ENCODE results near the gene VRK1. TPM values are rescaled to one million over a fixed set of nuclear protein-coding genes. Genes with fewer than 3 reads are reported as not detected.

The VRK1 gene
- total and polyA plus RNA-seq, 2 of the 8 experiments (the other 6 are each of a cell fraction or from before 2014, with no cell fraction given): 24.2 to 64.8 TPM

- CTCF ChIA-PET (ENCODE audit: partially characterized antibody): interaction anchor here (0.5 kb wide), 1 partner anchor 208 kb away, joined by 3 read pairs; no protein-coding TSS in a partner anchor
- H3K23me2 ChIP-seq (ENCODE audit: low read depth, low read length): no peaks in the 10 kb centered on the region
- no peak overlapping the region for H3K4me2 ChIP-seq (ENCODE audit: insufficient read depth in 1 of 2, low read depth in 2 of 2, low read length in 2 of 2)
- no peaks in the 10 kb centered on the region for H3K9me3 ChIP-seq (ENCODE audit: insufficient read depth in 2 of 2, low read depth in 1 of 2, low read length in 1 of 2)
- H4K5ac ChIP-seq (ENCODE audit: insufficient read length, low read depth, low read length): no peak overlapping the region
- POLR2A ChIA-PET (ENCODE audit: partially characterized antibody): no interaction called here
- FAIRE-seq: no peak
- no peaks in the 10 kb centered on the region for H3K79me2 ChIP-seq (ENCODE audit: control insufficient read depth in 1 of 2, insufficient read depth in 2 of 2, low read length in 2 of 2)
- no peak overlapping the region for H2BK5ac ChIP-seq (ENCODE audit: low read depth, low read length)
- H2BK12ac ChIP-seq (ENCODE audit: low read depth, low read length): no peak overlapping the region
- no peak overlapping the region for H3K56ac ChIP-seq (replicated peaks; ENCODE audit: insufficient read length, low read depth, low read length)
- H3K36me3 ChIP-seq (ENCODE audit: control insufficient read depth in 2 of 4, insufficient read depth in 4 of 4, low read length in 3 of 4): no peaks in the 10 kb centered on the region
- H3K14ac ChIP-seq (ENCODE audit: insufficient read length): no peak overlapping the region
- no peaks in the 10 kb centered on the region for H3K27me3 ChIP-seq (replicated peaks in 1 of 4; ENCODE audit: control insufficient read depth in 3 of 4, extremely low read depth in 1 of 4, insufficient read depth in 3 of 4, low read length in 3 of 4)
- no peak overlapping the region for H3K4ac ChIP-seq (replicated peaks; ENCODE audit: insufficient read length, low read depth, low read length)
- no peak overlapping the region for H2BK15ac ChIP-seq (ENCODE audit: low read length)
- no peak overlapping the region for H2AK5ac ChIP-seq (ENCODE audit: low read depth, low read length)
- H4K8ac ChIP-seq (ENCODE audit: extremely low read depth, insufficient read depth, low read length): no peak overlapping the region
- no peaks in the 10 kb centered on the region for H4K20me1 ChIP-seq (replicated peaks in 1 of 2; ENCODE audit: control insufficient read depth in 1 of 2, insufficient read depth in 2 of 2, low read length in 2 of 2)
- no peak overlapping the region for H3K18ac ChIP-seq (ENCODE audit: extremely low read depth, low read length)
- no peak overlapping the region for H4K91ac ChIP-seq (replicated peaks; ENCODE audit: insufficient read length, low read length)
- no peak overlapping the region for H3K9ac ChIP-seq (replicated peaks in 1 of 4; ENCODE audit: extremely low read depth in 1 of 4, low read depth in 3 of 4, low read length in 3 of 4)
- H3K4me3 ChIP-seq (ENCODE audit: extremely low read depth in 1 of 4, insufficient read depth in 2 of 4, low read depth in 3 of 4, low read length in 4 of 4): no peak overlapping the region
- no peaks in the 10 kb centered on the region for H3K79me1 ChIP-seq (ENCODE audit: low read depth, low read length)
- no peak for DNase-seq (ENCODE audit: low read depth in 1 of 2, low spot score in 2 of 2)
- H3K4me1 ChIP-seq (replicated peaks in 1 of 4; ENCODE audit: control insufficient read depth in 3 of 4, insufficient read depth in 4 of 4, low read length in 3 of 4): peaks cover 0 to 5% (median 4%) of the 10 kb centered on the region in 4 experiments; a peak in 3 of 7 replicates
- WGBS, 2 experiments (ENCODE audit: extremely low coverage in 1 of 2, insufficient coverage in 1 of 2, insufficient read length in 1 of 2, insufficient replicate concordance in 2 of 2, low coverage in 1 of 2, low lambda C conversion rate in 2 of 2, missing lambda C conversion rate in 1 of 2): 84% methylated on average over 3 of the region's 3 CpGs; no CpG with 5 or more reads in 1 of the 2 experiments
- H3K27ac ChIP-seq (ENCODE audit: low read depth, low read length): no peak overlapping the region
- no peak overlapping the region for H3K23ac ChIP-seq (ENCODE audit: insufficient read length)
- no peak overlapping the region for H2AFZ ChIP-seq (ENCODE audit: low read length)
- no peak overlapping the region for H2BK120ac ChIP-seq (replicated peaks; ENCODE audit: low read depth, low read length)
- H2BK20ac ChIP-seq (ENCODE audit: low read length): no peak overlapping the region
- TF ChIP-seq MAFK (IDR thresholded peaks at IDR 0.05; ENCODE audit: low read depth, low read length) (no peak), E2F6 (IDR thresholded peaks at IDR 0.05) (no peak), CHD1 (IDR thresholded peaks at IDR 0.05; ENCODE audit: low read depth, low read length) (no peak), POLR2AphosphoS5 (IDR thresholded peaks at IDR 0.05; ENCODE audit: low read depth, low read length) (no peak), PHF8 (conservative IDR thresholded peaks at IDR 0.05; ENCODE audit: low read depth, low read length) (no peak), BRCA1 (IDR thresholded peaks at IDR 0.05; ENCODE audit: low read depth, low read length) (no peak), HDAC6 (IDR thresholded peaks at IDR 0.05; ENCODE audit: low read depth, low read length) (no peak), EZH2 (IDR thresholded peaks at IDR 0.05; ENCODE audit: low read depth, low read length, severe bottlenecking) (no peak), CEBPB (IDR thresholded peaks at IDR 0.05; ENCODE audit: low read depth, low read length) (no peak), CTCF (IDR thresholded peaks at IDR 0.05; ENCODE audit: control extremely low read depth in 1 of 3, insufficient read depth in 1 of 3, low read depth in 1 of 3, low read length in 3 of 3) (no peak), FOSL1 (IDR thresholded peaks at IDR 0.05; ENCODE audit: insufficient read depth, low read depth, low read length) (no peak), POLR2A (IDR thresholded peaks at IDR 0.05; ENCODE audit: control extremely low read depth in 1 of 2, low read depth in 2 of 2, low read length in 2 of 2) (no peak)
These were observed 104.0 kb downstream of the VRK1 start for GRCh38 chr14:96901227-96901626.

Measured in H1 (cell line).